ENCODE data around the gene DAPL1.

- TF ChIP-seq CTCF (IDR thresholded peaks at IDR 0.05) (no peak), POLR2A (IDR thresholded peaks at IDR 0.05) (no peak)
Measured at GRCh38 chr2:158788951-158789350, 6.2 kb upstream of the DAPL1 start.
